ENCODE data around the gene OSBP2. TPM values are rescaled to one million over a fixed set of nuclear protein-coding genes. Genes with fewer than 3 reads are reported as not detected.

OSBP2 gene
- total and polyA plus RNA-seq, 10 of the 15 experiments (the other 5 are each of a cell fraction or from before 2014, with no cell fraction given) = 0.11 to 7.7 (median 3.6) TPM

DNA sequence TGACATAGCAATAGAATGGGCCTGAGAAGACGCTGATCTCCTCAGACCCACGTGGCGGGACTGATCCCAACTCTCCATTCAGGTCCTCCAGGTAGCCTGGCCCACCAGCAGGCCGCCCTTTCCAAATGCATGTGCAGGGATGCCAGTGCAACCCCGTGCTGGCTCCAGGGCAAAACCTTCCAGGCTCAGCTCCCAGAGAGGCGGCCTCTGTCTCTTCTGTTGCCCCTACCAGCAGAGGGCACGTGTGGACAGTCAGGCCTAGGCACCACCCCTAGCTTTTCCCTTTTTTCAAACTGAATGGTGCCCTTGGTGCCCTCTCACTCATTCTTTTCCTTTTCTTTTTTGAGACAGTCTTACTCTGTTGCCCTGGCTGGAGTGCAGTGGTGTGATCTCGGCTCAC, 121.7 kb downstream of the OSBP2 start:
- Histone ChIP-seq H3K36me3 (ENCODE audit: control insufficient read depth in 2 of 2, insufficient read depth in 2 of 2, low read length in 1 of 2) (no peaks in the 10 kb centered on the region), H2AFZ (ENCODE audit: control insufficient read depth, low read depth, low read length) (no peak overlapping the region), H4K20me1 (ENCODE audit: control insufficient read depth, insufficient read depth) (no peaks in the 10 kb centered on the region), H3K4me3 (no peak overlapping the region), H3K4me2 (ENCODE audit: control insufficient read depth, insufficient read depth) (no peak overlapping the region), H3K4me1 (ENCODE audit: control insufficient read depth, insufficient read depth, low read length) (no peaks in the 10 kb centered on the region), H3K27ac (ENCODE audit: control insufficient read depth, insufficient read depth) (no peak overlapping the region), H3K9ac (ENCODE audit: control insufficient read depth, insufficient read depth, low read length) (no peak overlapping the region), H3K79me2 (ENCODE audit: control insufficient read depth, insufficient read depth, low read length) (no peaks in the 10 kb centered on the region), H3K27me3 (replicated peaks in 1 of 2; ENCODE audit: control insufficient read depth in 2 of 2, insufficient read depth in 2 of 2, low read length in 1 of 2) (0 out of 4 replicates have a peak, but pooled peaks cover 0 to 2% of the 10 kb centered on the region in 2 experiments), H3K9me3 (replicated peaks; ENCODE audit: control insufficient read depth, insufficient read depth, low read length) (no peaks in the 10 kb centered on the region)
- BruUV-seq (replicated peaks) = no TSS peak
- ChIA-PET POLR2A (no interaction called here), RAD21 (ENCODE audit: unreplicated experiment) (no interaction called here), CTCF (interaction anchor here (0.5 to 0.9 kb wide), 2 partner anchors 49 to 130 kb away, joined by 3 to 4 read pairs; no protein-coding TSS in a partner anchor), SMC1A (ENCODE audit: uncharacterized antibody, unreplicated experiment) (no interaction called here)
- intact Hi-C loops (cut with micrococcal nuclease; ENCODE audit: unreplicated experiment) = no loop called here
- in situ Hi-C loops (cut with MboI) = no loop called here
- DNase-seq (ENCODE audit: low read depth, low spot score) (no peak), ATAC-seq (no peak), FAIRE-seq (no peak)
- TF ChIP-seq, protein P1, sequence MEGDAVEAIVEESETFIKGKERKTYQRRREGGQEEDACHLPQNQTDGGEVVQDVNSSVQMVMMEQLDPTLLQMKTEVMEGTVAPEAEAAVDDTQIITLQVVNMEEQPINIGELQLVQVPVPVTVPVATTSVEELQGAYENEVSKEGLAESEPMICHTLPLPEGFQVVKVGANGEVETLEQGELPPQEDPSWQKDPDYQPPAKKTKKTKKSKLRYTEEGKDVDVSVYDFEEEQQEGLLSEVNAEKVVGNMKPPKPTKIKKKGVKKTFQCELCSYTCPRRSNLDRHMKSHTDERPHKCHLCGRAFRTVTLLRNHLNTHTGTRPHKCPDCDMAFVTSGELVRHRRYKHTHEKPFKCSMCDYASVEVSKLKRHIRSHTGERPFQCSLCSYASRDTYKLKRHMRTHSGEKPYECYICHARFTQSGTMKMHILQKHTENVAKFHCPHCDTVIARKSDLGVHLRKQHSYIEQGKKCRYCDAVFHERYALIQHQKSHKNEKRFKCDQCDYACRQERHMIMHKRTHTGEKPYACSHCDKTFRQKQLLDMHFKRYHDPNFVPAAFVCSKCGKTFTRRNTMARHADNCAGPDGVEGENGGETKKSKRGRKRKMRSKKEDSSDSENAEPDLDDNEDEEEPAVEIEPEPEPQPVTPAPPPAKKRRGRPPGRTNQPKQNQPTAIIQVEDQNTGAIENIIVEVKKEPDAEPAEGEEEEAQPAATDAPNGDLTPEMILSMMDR (IDR thresholded peaks at IDR 0.05 in 2 of 3, conservative IDR thresholded peaks at IDR 0.05 in 1 of 3; ENCODE audit: control insufficient read depth in 2 of 3, extremely low read depth in 1 of 3, insufficient read depth in 1 of 3, low read depth in 3 of 3, low read length in 3 of 3) = peak in 2 of 3 experiments; percentile 9 to 18; a peak in 2 of 6 replicates
- TF ChIP-seq, protein P2, sequence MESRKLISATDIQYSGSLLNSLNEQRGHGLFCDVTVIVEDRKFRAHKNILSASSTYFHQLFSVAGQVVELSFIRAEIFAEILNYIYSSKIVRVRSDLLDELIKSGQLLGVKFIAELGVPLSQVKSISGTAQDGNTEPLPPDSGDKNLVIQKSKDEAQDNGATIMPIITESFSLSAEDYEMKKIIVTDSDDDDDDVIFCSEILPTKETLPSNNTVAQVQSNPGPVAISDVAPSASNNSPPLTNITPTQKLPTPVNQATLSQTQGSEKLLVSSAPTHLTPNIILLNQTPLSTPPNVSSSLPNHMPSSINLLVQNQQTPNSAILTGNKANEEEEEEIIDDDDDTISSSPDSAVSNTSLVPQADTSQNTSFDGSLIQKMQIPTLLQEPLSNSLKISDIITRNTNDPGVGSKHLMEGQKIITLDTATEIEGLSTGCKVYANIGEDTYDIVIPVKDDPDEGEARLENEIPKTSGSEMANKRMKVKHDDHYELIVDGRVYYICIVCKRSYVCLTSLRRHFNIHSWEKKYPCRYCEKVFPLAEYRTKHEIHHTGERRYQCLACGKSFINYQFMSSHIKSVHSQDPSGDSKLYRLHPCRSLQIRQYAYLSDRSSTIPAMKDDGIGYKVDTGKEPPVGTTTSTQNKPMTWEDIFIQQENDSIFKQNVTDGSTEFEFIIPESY (IDR thresholded peaks at IDR 0.05) = no peak
- no peak for TF ChIP-seq SUZ12 (IDR thresholded peaks at IDR 0.05; ENCODE audit: unreplicated experiment)
- WGBS (ENCODE audit: insufficient coverage, insufficient replicate concordance, low lambda C conversion rate, missing lambda C conversion rate) = 15% methylated on average over 8 of the region's 8 CpGs
